Measurements from ENCODE around the gene OSBPL2. TPM values are rescaled to one million over a fixed set of nuclear protein-coding genes. Genes with fewer than 3 reads are reported as not detected.

The OSBPL2 gene
- total RNA-seq: 45.1 TPM

DNA sequence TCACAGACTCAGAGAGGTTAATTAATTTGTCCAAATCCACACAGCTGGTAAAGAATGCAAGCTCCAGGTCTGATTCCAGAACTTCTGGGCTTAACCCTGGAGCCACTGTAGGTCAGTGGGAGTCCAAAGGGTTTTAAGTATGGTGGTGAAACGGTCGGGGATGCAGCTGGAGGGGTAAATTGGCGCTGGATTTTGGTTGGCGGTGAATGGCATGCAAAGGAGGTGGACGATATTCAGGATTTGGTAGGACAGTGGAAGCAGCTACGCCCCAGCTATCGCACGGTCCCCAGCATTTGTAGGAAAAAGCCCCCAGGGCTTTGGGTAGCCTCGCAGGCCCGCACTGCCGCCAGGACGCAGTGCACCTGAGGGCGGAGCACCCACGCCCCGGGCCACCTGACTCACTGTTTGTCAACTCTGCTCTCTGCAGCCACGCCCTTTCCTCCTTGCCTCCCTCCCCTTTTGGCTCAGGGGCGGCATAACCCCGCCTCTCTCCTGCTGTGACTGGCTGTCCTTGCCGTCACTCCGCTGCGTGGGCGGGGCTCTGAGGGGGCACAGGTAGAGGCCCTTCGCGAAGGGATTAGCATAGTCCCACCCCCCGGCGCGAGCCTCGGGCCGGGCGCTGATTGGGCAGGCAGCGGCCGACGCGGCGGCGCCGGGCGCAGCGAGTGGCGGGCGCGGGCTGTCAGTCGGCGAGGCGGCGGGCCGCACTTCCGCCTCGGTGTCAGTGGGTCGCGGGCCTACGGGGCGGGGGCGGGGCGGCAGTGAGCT is at the start of gene OSBPL2:
Gene OSBPL2 (plus strand): TSS at position 721 of the 768 bp plus-strand sequence. CDS start 17,664 bp downstream, outside the sequence.

GRCh38 chr20:62219992-62220665 is 18.2 kb upstream of the OSBPL2 start, which contains the start of gene HRH3:
TSS of gene HRH3 (minus strand) at chr20:62220278. CDS start at chr20:62219970, 308 bp downstream.

GRCh38 chr20:62302341-62303061 is 64.2 kb downstream of the OSBPL2 start, which contains the start of gene ADRM1:
TSS of gene ADRM1 (plus strand) at chr20:62302997. CDS start at chr20:62303569, 572 bp downstream.

Other genes starting within 250 kb of the OSBPL2 start
- 23.5 TPM for gene TAF4, start 172.6 kb upstream of the OSBPL2 start, total RNA-seq
- gene LSM14B, start 116.0 kb upstream of the OSBPL2 start, total RNA-seq: 85.1 TPM
- gene PSMA7, start 95.1 kb upstream of the OSBPL2 start, total RNA-seq: 102 TPM
- 98.3 TPM for gene SS18L1, start 94.8 kb upstream of the OSBPL2 start, total RNA-seq
- 27.5 TPM for gene MTG2, start 55.5 kb upstream of the OSBPL2 start, total RNA-seq
- gene HRH3, start 18.2 kb upstream of the OSBPL2 start, total RNA-seq: 0.31 TPM
- gene ADRM1, start 64.5 kb downstream of the OSBPL2 start, total RNA-seq: 36.3 TPM
- 44.4 TPM for gene LAMA5, start 128.8 kb downstream of the OSBPL2 start, total RNA-seq
- 486 TPM for gene RPS21, start 148.6 kb downstream of the OSBPL2 start, total RNA-seq
- 7.2 TPM for gene CABLES2, start 168.8 kb downstream of the OSBPL2 start, total RNA-seq
- not detected for gene RBBP8NL, start 189.0 kb downstream of the OSBPL2 start, total RNA-seq
- gene GATA5, start 237.5 kb downstream of the OSBPL2 start, total RNA-seq: not detected